Astrocyte (in vitro differentiated cells and primary cell): ENCODE data around the gene THOC5.

Experiments
- EZH2 ChIP-seq: IDR thresholded peaks from 2 replicates; pipeline ENCODE4 v1.6.1; 2012; ENCODE audit warnings: mild to moderate bottlenecking, low read length, inconsistent platforms; ENCODE audit not compliant: insufficient read depth
- TF ChIP-seq, protein P1 (sequence below): IDR thresholded peaks from 2 replicates; pipeline ENCODE4 v1.5.1; 2011; ENCODE audit warnings: low read depth, mild to moderate bottlenecking, inconsistent platforms, low read length, moderate library complexity; ENCODE audit not compliant: insufficient read depth

DNA sequence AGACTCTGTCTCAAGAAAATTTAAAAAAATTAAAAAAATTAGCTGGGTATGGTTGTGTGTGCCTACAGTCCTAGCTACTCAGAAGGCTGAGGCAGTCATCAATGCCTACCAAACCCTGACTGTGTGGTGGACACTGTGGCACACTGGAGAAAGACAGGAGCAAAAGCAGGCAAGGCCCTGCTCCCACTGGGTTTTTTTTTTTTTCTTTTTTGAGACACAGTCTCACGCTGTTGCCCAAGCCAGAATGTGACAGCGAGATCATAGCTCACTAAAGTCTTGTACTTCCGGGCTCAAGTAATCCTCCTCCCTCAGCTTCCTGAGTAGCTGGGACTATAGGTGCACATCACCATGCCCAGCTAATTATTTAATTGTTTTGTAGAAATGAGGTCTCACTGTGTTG is 68.9 kb downstream of the THOC5 start:
- no peak for TF ChIP-seq EZH2
- TF ChIP-seq, protein P1, sequence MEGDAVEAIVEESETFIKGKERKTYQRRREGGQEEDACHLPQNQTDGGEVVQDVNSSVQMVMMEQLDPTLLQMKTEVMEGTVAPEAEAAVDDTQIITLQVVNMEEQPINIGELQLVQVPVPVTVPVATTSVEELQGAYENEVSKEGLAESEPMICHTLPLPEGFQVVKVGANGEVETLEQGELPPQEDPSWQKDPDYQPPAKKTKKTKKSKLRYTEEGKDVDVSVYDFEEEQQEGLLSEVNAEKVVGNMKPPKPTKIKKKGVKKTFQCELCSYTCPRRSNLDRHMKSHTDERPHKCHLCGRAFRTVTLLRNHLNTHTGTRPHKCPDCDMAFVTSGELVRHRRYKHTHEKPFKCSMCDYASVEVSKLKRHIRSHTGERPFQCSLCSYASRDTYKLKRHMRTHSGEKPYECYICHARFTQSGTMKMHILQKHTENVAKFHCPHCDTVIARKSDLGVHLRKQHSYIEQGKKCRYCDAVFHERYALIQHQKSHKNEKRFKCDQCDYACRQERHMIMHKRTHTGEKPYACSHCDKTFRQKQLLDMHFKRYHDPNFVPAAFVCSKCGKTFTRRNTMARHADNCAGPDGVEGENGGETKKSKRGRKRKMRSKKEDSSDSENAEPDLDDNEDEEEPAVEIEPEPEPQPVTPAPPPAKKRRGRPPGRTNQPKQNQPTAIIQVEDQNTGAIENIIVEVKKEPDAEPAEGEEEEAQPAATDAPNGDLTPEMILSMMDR: no peak
